Thyroid gland (tissue), 4 donors: ENCODE results near the gene CAMKK1.

Experiments used
- CTCF ChIP-seq, 6 experiments: fragments of 200-600 bp in 3 of 6; fragments of 450-650 bp in 3 of 6; sonication (generic) in 3 of 6; IDR thresholded peaks; one replicate each; pipeline ENCODE4 v1.5.1; 2016 to 2019; ENCODE audit warnings: antibody characterized with exemption in 6 of 6, mild to moderate bottlenecking in 2 of 6, inconsistent platforms in 1 of 6, moderate library complexity in 1 of 6
- POLR2A ChIP-seq, 2 donors: fragments of 450-650 bp; IDR thresholded peaks; one replicate each; pipeline ENCODE4 v1.6.1; 2017; ENCODE audit warnings: antibody characterized with exemption in 2 of 2, mild to moderate bottlenecking in 2 of 2, moderate library complexity in 1 of 2

GRCh38 chr17:3879591-3880417 lies 13.0 kb downstream of the CAMKK1 start:
- TF ChIP-seq CTCF (IDR thresholded peaks at IDR 0.05) (no peak), POLR2A (IDR thresholded peaks at IDR 0.05) (no peak)
